HepG2 (cell line): ENCODE data around the gene RGL3. TPM values are rescaled to one million over a fixed set of nuclear protein-coding genes. Genes with fewer than 3 reads are reported as not detected.
A peak's percentile ranks its signal among the peaks of the same experiment; 100 is the strongest.
"Not testable (repeated sequence)": the region's sequence is repeated elsewhere in the genome, so short reads cannot be mapped to it uniquely, and the experiment has no call there.

ENCODE experiments used
- ATAC-seq: fragments of 200-7000 bp; cut with Tn5 transposase; 3 replicates; pipeline ENCODE4 v1.9.1; 2020; ENCODE audit warnings: mild to moderate bottlenecking, moderate library complexity
- BruUV-seq: library from RNA; stranded (reverse); fragments of 400-500 nt; replicated peaks from 2 replicates; lab custom pipeline; 2021; lab: Mats Ljungman, UMichigan
- CTCF ChIA-PET: fragments of 300-600 bp; formaldehyde crosslinking; extraction: SDS; loops from one replicate; lab custom pipeline; 2021; ENCODE audit warnings: low total read pairs, inconsistent platforms, low intra/inter-chr PET ratio; lab: Yijun Ruan, JAX
- POLR2A ChIA-PET: fragments of 350-600 bp; sonication (Branson Sonifier 250); formaldehyde crosslinking; loops from one replicate; lab custom pipeline; 2020; ENCODE audit warnings: antibody characterized with exemption, inconsistent platforms; lab: Yijun Ruan, JAX
- DNase-seq: peaks from one replicate; pipeline ENCODE4 v3.0.0-alpha.2; 2015; ENCODE audit warnings: low spot score
- FAIRE-seq: peaks from 3 replicates; lab custom pipeline; 2011; peaks lifted over from hg19 to GRCh38; lab: Jason Lieb, UNC
- H2AFZ ChIP-seq: one replicate; pipeline ENCODE4 v1.6.1; 2011; ENCODE audit warnings: low read length, inconsistent platforms
- H3K27ac ChIP-seq: fragments of 300-600 bp; 3 replicates; pipeline ENCODE4 v1.8.0; 2011; ENCODE audit warnings: mixed run types, mild to moderate bottlenecking, mixed read lengths, low read length, inconsistent platforms; ENCODE audit not compliant: insufficient read depth; ENCODE audit errors: extremely low read length
- H3K27me3 ChIP-seq, 2 experiments: fragments of 200-600 bp in 1 of 2; 2 replicates in 1 of 2; 3 replicates in 1 of 2; pipeline versions ENCODE4 v1.6.0 to v1.8.0; 2011; ENCODE audit warnings: low read length in 2 of 2, mild to moderate bottlenecking in 2 of 2, moderate library complexity in 2 of 2, inconsistent platforms in 1 of 2; ENCODE audit not compliant: insufficient read depth in 2 of 2, control insufficient read depth in 1 of 2
- H3K36me3 ChIP-seq, 2 experiments: fragments of 200-600 bp in 1 of 2; replicated peaks in 1 of 2; 2 replicates in 1 of 2; 3 replicates in 1 of 2; pipeline versions ENCODE4 v1.5.1 to v1.8.0; 2011; ENCODE audit warnings: low read length in 2 of 2, inconsistent platforms in 1 of 2; ENCODE audit not compliant: insufficient read depth in 2 of 2, control insufficient read depth in 1 of 2
- H3K4me1 ChIP-seq: 2 replicates; pipeline ENCODE4 v1.5.1; 2012; ENCODE audit warnings: low read length, inconsistent platforms; ENCODE audit not compliant: insufficient read depth
- H3K4me2 ChIP-seq: 2 replicates; pipeline ENCODE4 v1.6.0; 2011; ENCODE audit warnings: low read depth, low read length, inconsistent platforms
- H3K4me3 ChIP-seq, 3 experiments: fragments of 200-600 bp in 1 of 3; sonication (generic), shearing (Covaris generic) in 1 of 3; replicated peaks in 1 of 3; 2 replicates each; pipeline ENCODE4 v1.5.1; 2011 to 2016; ENCODE audit warnings: low read length in 3 of 3, inconsistent platforms in 2 of 3, low read depth in 2 of 3, mild to moderate bottlenecking in 2 of 3, control low read depth in 1 of 3, mixed read lengths in 1 of 3; ENCODE audit not compliant: insufficient read depth in 1 of 3
- H3K79me2 ChIP-seq: one replicate; pipeline ENCODE4 v1.6.1; 2011; ENCODE audit warnings: low read length, inconsistent platforms; ENCODE audit not compliant: insufficient read depth
- H3K9ac ChIP-seq: 2 replicates; pipeline ENCODE4 v1.6.0; 2011; ENCODE audit warnings: mild to moderate bottlenecking, low read depth, low read length, inconsistent platforms; ENCODE audit not compliant: insufficient read depth
- H3K9me3 ChIP-seq: 2 replicates; pipeline ENCODE4 v1.5.1; 2012; ENCODE audit warnings: mild to moderate bottlenecking, low read length
- H4K20me1 ChIP-seq: 2 replicates; pipeline ENCODE4 v1.6.0; 2011; ENCODE audit warnings: inconsistent platforms, mild to moderate bottlenecking, low read length, moderate library complexity; ENCODE audit not compliant: insufficient read depth
- FIP1L1 ChIP-seq: fragments of 200-400 bp; formaldehyde crosslinking; IDR thresholded peaks from 2 replicates; pipeline ENCODE4 v1.6.1; 2018; ENCODE audit warnings: low read depth, mild to moderate bottlenecking, low read length, moderate library complexity, borderline replicate concordance; ENCODE audit not compliant: insufficient read depth
- NFE2L1 ChIP-seq: sonication (generic); formaldehyde crosslinking; IDR thresholded peaks from 2 replicates; pipeline ENCODE4 v1.4.0; 2020; ENCODE audit warnings: missing genetic modification reagents, mild to moderate bottlenecking, borderline replicate concordance
- RARA ChIP-seq: IDR thresholded peaks from 2 replicates; pipeline ENCODE4 v1.6.1; 2016; ENCODE audit warnings: missing genetic modification reagents, missing compliant biosample characterization
- SAFB2 ChIP-seq: sonication (generic); formaldehyde crosslinking; IDR thresholded peaks from 2 replicates; pipeline ENCODE4 v1.5.1; 2020; ENCODE audit warnings: missing genetic modification reagents, low read depth, mild to moderate bottlenecking, borderline replicate concordance
- SIN3B ChIP-seq: fragments of 150-350 bp; IDR thresholded peaks from 2 replicates; pipeline ENCODE4 v1.6.1; 2014; ENCODE audit warnings: low read length
- ZNF121 ChIP-seq: sonication (generic); formaldehyde crosslinking; IDR thresholded peaks from 2 replicates; pipeline ENCODE4 v1.5.0; 2020; ENCODE audit warnings: mild to moderate bottlenecking, missing genetic modification reagents
- ZNF543 ChIP-seq: sonication (generic); formaldehyde crosslinking; IDR thresholded peaks from 2 replicates; pipeline ENCODE4 v1.4.0; 2020; ENCODE audit warnings: mild to moderate bottlenecking, missing genetic modification reagents
- WGBS: methylation state at CpG from one replicate; pipeline ENCODE4 v1.1.6; 2017; ENCODE audit warnings: low lambda C conversion rate; 5-methylcytosine and 5-hydroxymethylcytosine counted together
- in situ Hi-C: cut with HindIII; loops from 2 replicates; pipeline ENCODE4 v1.10.0; 2017; ENCODE audit warnings: low pct_unique_long_range_greater_than_20kb; ENCODE audit not compliant: extremely low pct_ligation_motif_present
- intact Hi-C: fragments of 100-400 bp; cut with micrococcal nuclease; formaldehyde crosslinking; loops from one replicate; pipeline ENCODE4 v1.10.0; 2022; ENCODE audit not compliant: unreplicated experiment
- polyA plus RNA-seq, 8 experiments: library from polyadenylated mRNA; depleted of rRNA in 3 of 8; stranded (reverse) in 7 of 8; unstranded in 1 of 8; fragments of >200 nt; fragmentation: Illumina TruSeq in 4 of 8; extraction: Trizol in 4 of 8; gene quantifications; 2 replicates each; pipeline versions ENCODE4 v1.2.1 to v1.2.3, GENCODE V29; 2011 to 2016; ENCODE audit warnings: low read depth in 4 of 8, missing spikeins in 1 of 8, mixed read lengths in 1 of 8; ENCODE audit not compliant: insufficient read depth in 1 of 8
- total RNA-seq, 5 experiments: library from RNA; depleted of rRNA; stranded (reverse); fragments of >200 nt; fragmentation: Illumina TruSeq; extraction: Trizol; gene quantifications; 2 replicates each; pipeline ENCODE4 v1.2.3, GENCODE V29; 2016; ENCODE audit warnings: low read depth in 1 of 5
- TF ChIP-seq, protein P1 (sequence below): sonication (generic); formaldehyde crosslinking; IDR thresholded peaks from 2 replicates; pipeline ENCODE4 v1.9.0; 2022; ENCODE audit warnings: missing genetic modification reagents, mild to moderate bottlenecking, borderline replicate concordance
- TF ChIP-seq, protein P2 (sequence below): sonication (generic); formaldehyde crosslinking; IDR thresholded peaks from 2 replicates; pipeline ENCODE4 v1.4.0; 2020; ENCODE audit warnings: missing genetic modification reagents

The RGL3 gene
- total and polyA plus RNA-seq, 2 of the 13 experiments (the other 11 are each of a cell fraction or from before 2014, with no cell fraction given) = 4.2 to 7.6 TPM

DNA sequence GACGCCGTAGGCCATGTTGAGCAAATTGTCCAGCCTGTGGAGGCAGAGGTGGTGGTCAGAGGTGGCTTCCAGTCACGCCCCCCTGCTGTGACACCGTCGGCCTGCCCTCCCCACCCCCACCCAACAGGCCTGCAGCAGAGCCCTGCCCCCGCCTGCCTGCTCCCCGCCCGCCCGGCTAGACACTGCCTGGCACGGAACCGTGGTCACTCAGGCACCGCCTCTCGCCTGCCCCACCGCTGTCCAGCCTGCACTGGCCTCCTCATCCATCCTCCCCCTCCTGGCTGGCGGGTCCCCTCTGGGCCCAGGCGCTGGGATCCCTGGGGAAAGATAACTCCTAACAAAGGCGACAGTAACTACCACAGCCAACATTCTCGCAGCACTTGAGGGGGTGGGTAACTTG is 38.0 kb upstream of the RGL3 start (continued):
- TF ChIP-seq SIN3B = no peak
- TF ChIP-seq RARA (CRISPR knock-in tag) = no peak

DNA sequence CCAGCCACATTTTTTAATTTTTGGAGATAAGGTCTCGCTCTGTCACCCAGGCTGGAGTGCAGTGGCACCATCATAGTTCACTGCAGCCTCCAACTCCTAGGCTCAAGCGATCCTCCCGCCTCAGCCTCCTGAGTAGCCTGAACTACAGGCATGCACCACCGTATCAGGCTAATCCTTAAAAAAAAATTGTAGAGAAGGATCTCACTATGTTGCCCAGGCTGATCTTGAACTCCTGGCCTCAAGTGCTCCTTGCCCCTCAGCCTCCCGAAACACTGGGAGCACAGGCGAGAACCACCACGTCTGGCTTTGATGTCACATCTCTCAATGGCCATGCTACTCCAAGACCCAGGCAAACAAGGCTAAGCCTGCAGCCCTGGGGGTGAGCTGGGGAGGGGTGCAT is 37.5 kb upstream of the RGL3 start:
- FAIRE-seq = no peak

DNA sequence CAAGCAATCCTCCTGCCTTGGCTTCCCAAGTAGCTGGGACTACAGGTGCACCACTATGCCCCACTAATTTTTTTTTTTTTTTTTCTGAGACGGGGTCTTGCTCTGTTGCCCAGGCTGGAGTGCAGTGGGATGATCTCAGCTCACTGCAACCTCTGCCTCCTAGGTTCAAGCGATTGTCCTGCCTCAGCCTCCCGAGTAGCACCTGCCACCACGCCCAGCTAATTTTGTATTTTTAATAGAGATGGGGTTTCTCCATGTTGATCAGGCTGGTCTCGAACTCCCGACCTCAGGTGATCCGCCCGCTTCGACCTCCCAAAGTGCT is 36.1 kb upstream of the RGL3 start:
- H3K4me2 ChIP-seq, H3K9me3 ChIP-seq, H2AFZ ChIP-seq, H3K27ac ChIP-seq, DNase-seq, BruUV-seq, CTCF ChIA-PET, H3K36me3 ChIP-seq, H3K4me3 ChIP-seq, FAIRE-seq, H4K20me1 ChIP-seq, ATAC-seq, H3K9ac ChIP-seq, intact Hi-C loops, H3K79me2 ChIP-seq: not testable (repeated sequence)
- Histone ChIP-seq H3K27me3 (peaks cover 1 to 12% of the 10 kb centered on the region in 2 experiments; a peak in 2 of 5 replicates), H3K4me1 (peaks cover 18% of the 10 kb centered on the region)
- POLR2A ChIA-PET = interaction anchor here (1.2 kb wide), 1 partner anchor 80 kb away, joined by 4 read pairs; no protein-coding TSS in a partner anchor
- in situ Hi-C loops = loop anchor here (10.0 kb wide), 1 partner anchor 170 kb away; no protein-coding TSS in a partner anchor
- TF ChIP-seq, protein P1, sequence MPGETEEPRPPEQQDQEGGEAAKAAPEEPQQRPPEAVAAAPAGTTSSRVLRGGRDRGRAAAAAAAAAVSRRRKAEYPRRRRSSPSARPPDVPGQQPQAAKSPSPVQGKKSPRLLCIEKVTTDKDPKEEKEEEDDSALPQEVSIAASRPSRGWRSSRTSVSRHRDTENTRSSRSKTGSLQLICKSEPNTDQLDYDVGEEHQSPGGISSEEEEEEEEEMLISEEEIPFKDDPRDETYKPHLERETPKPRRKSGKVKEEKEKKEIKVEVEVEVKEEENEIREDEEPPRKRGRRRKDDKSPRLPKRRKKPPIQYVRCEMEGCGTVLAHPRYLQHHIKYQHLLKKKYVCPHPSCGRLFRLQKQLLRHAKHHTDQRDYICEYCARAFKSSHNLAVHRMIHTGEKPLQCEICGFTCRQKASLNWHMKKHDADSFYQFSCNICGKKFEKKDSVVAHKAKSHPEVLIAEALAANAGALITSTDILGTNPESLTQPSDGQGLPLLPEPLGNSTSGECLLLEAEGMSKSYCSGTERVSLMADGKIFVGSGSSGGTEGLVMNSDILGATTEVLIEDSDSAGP (CRISPR knock-in tag) = 0 out of 2 replicates have a peak, but pooled peaks have one; percentile 3
- WGBS = 79% methylated on average over 9 of the region's 9 CpGs

More for the DNA sequence above, 37.5 kb upstream of the RGL3 start:
- intact Hi-C loops = no loop called here
- H3K36me3 ChIP-seq = no peaks in the 10 kb centered on the region
- TF ChIP-seq FIP1L1 = no peak
- TF ChIP-seq, protein P2, sequence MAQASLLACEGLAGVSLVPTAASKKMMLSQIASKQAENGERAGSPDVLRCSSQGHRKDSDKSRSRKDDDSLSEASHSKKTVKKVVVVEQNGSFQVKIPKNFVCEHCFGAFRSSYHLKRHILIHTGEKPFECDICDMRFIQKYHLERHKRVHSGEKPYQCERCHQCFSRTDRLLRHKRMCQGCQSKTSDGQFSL (CRISPR knock-in tag) = no peak
- no peak for TF ChIP-seq NFE2L1 (CRISPR knock-in tag)
- TF ChIP-seq ZNF121 (CRISPR knock-in tag) = peak; percentile 71
- no peak for TF ChIP-seq ZNF543 (CRISPR knock-in tag)
- no peak for TF ChIP-seq SAFB2 (CRISPR knock-in tag)
- no peaks in the 10 kb centered on the region for H3K9me3 ChIP-seq
- H4K20me1 ChIP-seq = no peaks in the 10 kb centered on the region
- no peak overlapping the region for H3K4me3 ChIP-seq
- no peaks in the 10 kb centered on the region for H3K79me2 ChIP-seq
- peaks cover 1 to 12% of the 10 kb centered on the region in 2 experiments; a peak in 2 of 5 replicates for H3K27me3 ChIP-seq
- peaks cover 18% of the 10 kb centered on the region for H3K4me1 ChIP-seq
- DNase-seq (no peak), ATAC-seq (no peak)
- H2AFZ ChIP-seq = no peak overlapping the region
- ChIA-PET POLR2A (no interaction called here), CTCF (no interaction called here)
- H3K4me2 ChIP-seq = no peak overlapping the region
- WGBS = 64% methylated on average over 7 of the region's 7 CpGs
- in situ Hi-C loops = loop anchor here (10.0 kb wide), 1 partner anchor 172 kb away; no protein-coding TSS in a partner anchor
- H3K27ac ChIP-seq = no peak overlapping the region
- H3K9ac ChIP-seq = no peak overlapping the region
- BruUV-seq = no TSS peak
